ENCODE measurements around the gene INAVA. TPM values are rescaled to one million over a fixed set of nuclear protein-coding genes. Genes with fewer than 3 reads are reported as not detected.

The INAVA gene
- polyA plus RNA-seq, 3 donors = not detected

DNA sequence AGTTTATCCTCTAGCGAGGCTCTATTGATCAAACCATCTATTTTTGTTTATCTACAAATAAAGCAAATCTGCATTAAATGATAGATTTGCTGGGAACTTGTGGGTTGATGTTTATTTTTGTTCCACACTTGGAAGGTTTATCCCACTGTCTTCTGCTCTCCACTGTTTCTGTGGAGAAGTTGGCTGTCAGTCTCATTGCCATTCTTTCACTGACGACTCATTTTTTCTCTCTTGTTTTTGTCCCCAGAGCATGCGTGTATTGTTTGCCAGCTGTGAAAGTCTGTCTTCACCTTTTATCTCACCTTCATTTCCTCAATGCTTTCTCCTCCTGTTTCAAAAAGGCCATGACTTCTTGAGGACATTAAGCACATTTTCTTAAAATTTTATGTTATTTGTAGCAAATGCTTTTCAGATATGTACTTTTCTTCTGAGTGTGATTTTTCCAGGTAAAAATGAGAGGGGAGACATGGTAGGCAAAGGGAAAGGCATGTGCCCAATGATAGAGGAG lies 52.4 kb downstream of the INAVA start:
- Mint-ChIP-seq H3K36me3 (no peaks in the 10 kb centered on the region), H3K27ac (no peak overlapping the region), H3K9me3 (peaks cover 7 to 32% (median 18%) of the 10 kb centered on the region in 7 donors), H3K4me1 (no peaks in the 10 kb centered on the region), H3K27me3 (ENCODE audit: low read depth in 3 of 3) (peaks cover 0 to 2% (median 1%) of the 10 kb centered on the region in 3 donors), H3K4me3 (no peak overlapping the region)
- Histone ChIP-seq H3K4me2 (replicated peaks; ENCODE audit: extremely low read depth, low read length, poor library complexity, severe bottlenecking) (no peak overlapping the region), H3K79me2 (ENCODE audit: insufficient read depth, low read length) (no peaks in the 10 kb centered on the region), H4K20me1 (ENCODE audit: insufficient read depth, low read length) (no peaks in the 10 kb centered on the region), H3K4me1 (ENCODE audit: control insufficient read depth in 1 of 2, insufficient read depth in 2 of 2, low read length in 2 of 2) (no peaks in the 10 kb centered on the region), H3K27me3 (ENCODE audit: control insufficient read depth in 2 of 2, insufficient read depth in 2 of 2, low read length in 2 of 2) (no peaks in the 10 kb centered on the region), H3K36me3 (replicated peaks in 1 of 2; ENCODE audit: control insufficient read depth in 1 of 2, insufficient read depth in 2 of 2, low read length in 2 of 2) (no peaks in the 10 kb centered on the region), H3K27ac (ENCODE audit: low read depth in 1 of 2, low read length in 2 of 2) (no peak overlapping the region), H2AFZ (ENCODE audit: insufficient read depth, low read depth, low read length, poor library complexity, severe bottlenecking) (no peak overlapping the region), H3K4me3 (replicated peaks in 1 of 3; ENCODE audit: low read depth in 2 of 3, low read length in 3 of 3) (no peak overlapping the region), H3K9me3 (replicated peaks in 1 of 2; ENCODE audit: control insufficient read depth in 1 of 2, insufficient read depth in 1 of 2, low read length in 2 of 2) (peaks cover 10 to 20% of the 10 kb centered on the region in 2 donors), H3K9ac (ENCODE audit: insufficient read depth, low read length, poor library complexity, severe bottlenecking) (no peak overlapping the region)
- intact Hi-C loops (cut with micrococcal nuclease) = no loop called here
- WGBS (ENCODE audit: insufficient coverage) = 88% methylated on average over 1 of the region's 3 CpGs
- no peak for TF ChIP-seq CTCF (IDR thresholded peaks at IDR 0.05)
- DNase-seq = no peak

- no peaks in the 10 kb centered on the region for H3K36me3 Mint-ChIP-seq
- no peaks in the 10 kb centered on the region for H3K4me1 Mint-ChIP-seq
- Histone ChIP-seq H3K4me3 (replicated peaks in 1 of 3; ENCODE audit: low read depth in 2 of 3, low read length in 3 of 3) (no peak overlapping the region), H3K27ac (ENCODE audit: low read depth in 1 of 2, low read length in 2 of 2) (no peak overlapping the region), H4K20me1 (ENCODE audit: insufficient read depth, low read length) (no peaks in the 10 kb centered on the region), H3K9ac (ENCODE audit: insufficient read depth, low read length, poor library complexity, severe bottlenecking) (no peak overlapping the region), H2AFZ (ENCODE audit: insufficient read depth, low read depth, low read length, poor library complexity, severe bottlenecking) (no peak overlapping the region), H3K27me3 (ENCODE audit: control insufficient read depth in 2 of 2, insufficient read depth in 2 of 2, low read length in 2 of 2) (no peaks in the 10 kb centered on the region), H3K9me3 (replicated peaks in 1 of 2; ENCODE audit: control insufficient read depth in 1 of 2, insufficient read depth in 1 of 2, low read length in 2 of 2) (peaks cover 10 to 20% of the 10 kb centered on the region in 2 donors), H3K36me3 (replicated peaks in 1 of 2; ENCODE audit: control insufficient read depth in 1 of 2, insufficient read depth in 2 of 2, low read length in 2 of 2) (no peaks in the 10 kb centered on the region), H3K79me2 (ENCODE audit: insufficient read depth, low read length) (no peaks in the 10 kb centered on the region), H3K4me1 (ENCODE audit: control insufficient read depth in 1 of 2, insufficient read depth in 2 of 2, low read length in 2 of 2) (no peaks in the 10 kb centered on the region), H3K4me2 (replicated peaks; ENCODE audit: extremely low read depth, low read length, poor library complexity, severe bottlenecking) (no peak overlapping the region)
- H3K4me3 Mint-ChIP-seq = no peak overlapping the region
- H3K27me3 Mint-ChIP-seq (ENCODE audit: low read depth in 3 of 3) = no peaks in the 10 kb centered on the region
- no peak for TF ChIP-seq CTCF (IDR thresholded peaks at IDR 0.05)
- no peak overlapping the region for H3K27ac Mint-ChIP-seq
- WGBS (ENCODE audit: insufficient coverage) = 95% methylated on average over 8 of the region's 8 CpGs
- intact Hi-C loops (cut with micrococcal nuclease) = no loop called here
- H3K9me3 Mint-ChIP-seq = peaks cover 7 to 25% (median 16%) of the 10 kb centered on the region in 7 donors
- DNase-seq = no peak
Measured at GRCh38 chr1:200949626-200950025, 54.9 kb downstream of the INAVA start.
